GM23338 (cell line): ENCODE data around the gene PLEKHG5.

Experiments used
- CTCF ChIP-seq, 2 experiments: fragments of 200-600 bp in 1 of 2; sonication (generic) in 1 of 2; conservative IDR thresholded peaks; 2 replicates each; pipeline versions ENCODE4 v1.5.1 to v1.6.1; 2016 to 2017; ENCODE audit warnings: antibody characterized with exemption in 2 of 2, low read depth in 2 of 2, mild to moderate bottlenecking in 2 of 2, moderate library complexity in 1 of 2
- EZH2 ChIP-seq: fragments of 200-600 bp; sonication (generic); IDR thresholded peaks from one replicate; pipeline ENCODE4 v1.8.0; 2017; ENCODE audit warnings: antibody characterized with exemption, mild to moderate bottlenecking, low read depth; ENCODE audit not compliant: unreplicated experiment

GRCh38 chr1:6462412-6463119, 28.9 kb downstream of the PLEKHG5 start:
- TF ChIP-seq EZH2 (no peak), CTCF (conservative IDR thresholded peaks at IDR 0.05; ENCODE audit: low read depth in 2 of 2) (no peak)
